HepG2 (cell line): ENCODE results near the gene NCR1.

Experiments used
- CC2D1A ChIP-seq: sonication (generic); formaldehyde crosslinking; IDR thresholded peaks from 2 replicates; pipeline ENCODE4 v1.8.1; 2023; ENCODE audit warnings: mild to moderate bottlenecking, missing genetic modification reagents
- CTCF ChIP-seq: sonication (generic); formaldehyde crosslinking; IDR thresholded peaks from 2 replicates; pipeline ENCODE4 v1.5.0; 2020; ENCODE audit warnings: mild to moderate bottlenecking, missing genetic modification reagents, moderate library complexity
- ELF4 ChIP-seq: sonication (generic); formaldehyde crosslinking; IDR thresholded peaks from 2 replicates; pipeline ENCODE4 v1.5.0; 2020; ENCODE audit warnings: missing genetic modification reagents, mild to moderate bottlenecking, moderate library complexity, borderline replicate concordance
- FOXP4 ChIP-seq: sonication (generic); formaldehyde crosslinking; IDR thresholded peaks from 2 replicates; pipeline ENCODE4 v1.4.0; 2020; ENCODE audit warnings: missing genetic modification reagents
- GFI1 ChIP-seq: sonication (generic); formaldehyde crosslinking; IDR thresholded peaks from 2 replicates; pipeline ENCODE4 v1.5.0; 2020; ENCODE audit warnings: missing genetic modification reagents, mild to moderate bottlenecking, borderline replicate concordance
- MXD1 ChIP-seq: sonication (generic); formaldehyde crosslinking; IDR thresholded peaks from 2 replicates; pipeline ENCODE4 v1.4.0; 2020; ENCODE audit warnings: mild to moderate bottlenecking, missing genetic modification reagents
- POLR2AphosphoS2 ChIP-seq: IDR thresholded peaks from 2 replicates; pipeline ENCODE4 v1.6.1; 2011; ENCODE audit warnings: low read depth, low read length, improper control_type of control experiment
- U2AF2 ChIP-seq: fragments of 200-400 bp; formaldehyde crosslinking; IDR thresholded peaks from 2 replicates; pipeline ENCODE4 v1.6.1; 2017; ENCODE audit warnings: low read depth, mild to moderate bottlenecking, low read length

DNA sequence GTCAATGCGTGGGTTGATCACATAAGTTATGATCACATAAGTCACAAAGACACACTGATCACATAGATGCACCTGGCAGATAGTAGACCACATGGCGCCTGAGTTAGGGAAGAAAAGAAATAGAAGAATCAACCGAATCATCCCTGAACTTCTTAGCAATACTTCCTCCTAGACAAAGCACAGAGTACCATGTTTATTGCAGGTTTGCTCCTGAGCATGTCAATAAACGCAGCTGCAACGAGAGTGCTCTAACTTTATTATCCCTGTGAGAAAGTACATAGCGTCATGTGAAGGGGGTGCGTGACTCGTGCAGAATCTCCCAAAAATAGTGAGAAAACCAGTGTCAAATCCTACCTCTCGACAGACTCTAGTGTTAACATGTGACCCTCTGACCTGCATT is 17.3 kb downstream of the NCR1 start:
- no peak for TF ChIP-seq U2AF2
- TF ChIP-seq ELF4 (CRISPR knock-in tag) = no peak
- no peak for TF ChIP-seq CTCF (CRISPR knock-in tag)
- TF ChIP-seq GFI1 (CRISPR knock-in tag) = no peak
- no peak for TF ChIP-seq MXD1
- no peak for TF ChIP-seq CC2D1A (CRISPR knock-in tag)
- no peak for TF ChIP-seq FOXP4 (CRISPR knock-in tag)
- TF ChIP-seq POLR2AphosphoS2 = no peak
